Stimulated activated CD8-positive, alpha-beta memory T cell treated with anti-CD3 and anti-CD28 coated beads, Interleukin-15, amount 100 ng/mL, for 4 hours (primary cell): ENCODE measurements around the gene PRKCH.

ENCODE experiments used
- DNase-seq, 2 donors: peaks; one replicate each; pipeline ENCODE4 v3.0.0-alpha.2; 2020; ENCODE audit warnings: low read depth in 2 of 2

The PRKCH gene

GRCh38 chr14:61365667-61366212 is 44.4 kb downstream of the PRKCH start:
- DNase-seq: no peak

GRCh38 chr14:61368114-61368710 is 46.8 kb downstream of the PRKCH start:
- no peak for DNase-seq

GRCh38 chr14:61368781-61369453 is 47.5 kb downstream of the PRKCH start:
- no peak for DNase-seq

GRCh38 chr14:61369454-61369810 is 48.1 kb downstream of the PRKCH start:
- no peak for DNase-seq

GRCh38 chr14:61372379-61372778 is 51.0 kb downstream of the PRKCH start:
- no peak for DNase-seq

GRCh38 chr14:61372842-61373555 is 51.6 kb downstream of the PRKCH start:
- DNase-seq: no peak

- DNase-seq: no peak
These were observed 52.9 kb downstream of the PRKCH start for GRCh38 chr14:61374284-61374683.

- no peak for DNase-seq
These were observed 53.8 kb downstream of the PRKCH start for GRCh38 chr14:61375218-61375617.

GRCh38 chr14:61376314-61376713 is 54.9 kb downstream of the PRKCH start:
- no peak for DNase-seq

- no peak for DNase-seq
These were observed 56.4 kb downstream of the PRKCH start for GRCh38 chr14:61377749-61378148.

- no peak for DNase-seq
These were observed 58.3 kb downstream of the PRKCH start for GRCh38 chr14:61379639-61380184.

GRCh38 chr14:61380984-61381383 is 59.6 kb downstream of the PRKCH start:
- DNase-seq: no peak

GRCh38 chr14:61381553-61381952 is 60.2 kb downstream of the PRKCH start:
- no peak for DNase-seq

- DNase-seq: no peak
These were observed 61.5 kb downstream of the PRKCH start for GRCh38 chr14:61382842-61383241.

- DNase-seq: peak in 1 of 2 donors; percentile 27
These were observed 63.8 kb downstream of the PRKCH start for GRCh38 chr14:61385002-61385685.

- no peak for DNase-seq
These were observed 64.9 kb downstream of the PRKCH start for GRCh38 chr14:61386173-61386772.

GRCh38 chr14:61387076-61387475 is 65.7 kb downstream of the PRKCH start:
- DNase-seq: no peak

- DNase-seq: no peak
These were observed 67.0 kb downstream of the PRKCH start for GRCh38 chr14:61388173-61388975.

- DNase-seq: no peak
These were observed 67.7 kb downstream of the PRKCH start for GRCh38 chr14:61388976-61389576.

- DNase-seq: no peak
These were observed 69.7 kb downstream of the PRKCH start for GRCh38 chr14:61391119-61391518.
